ENCODE data around the gene TMEM79.

DNA sequence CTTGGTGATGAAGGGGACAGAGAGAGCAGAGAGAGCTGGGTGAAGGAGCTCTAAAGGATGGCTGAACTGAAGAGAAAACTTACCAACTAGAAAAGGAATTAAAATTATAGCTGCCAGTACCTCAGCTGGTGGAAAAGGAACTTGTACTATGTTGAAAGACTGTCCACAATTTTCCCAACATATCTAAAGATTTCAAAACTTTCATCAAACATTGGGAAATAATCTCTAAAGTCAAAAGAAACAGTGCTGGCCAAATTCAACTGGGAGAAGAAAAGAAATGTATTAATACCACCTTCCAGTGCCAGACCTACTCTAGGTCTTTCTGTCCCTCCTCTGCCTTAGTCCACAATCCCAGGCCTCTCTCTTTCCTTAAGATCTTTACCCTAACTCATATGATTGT is 7.6 kb upstream of the TMEM79 start:
- TF ChIP-seq, protein P1, sequence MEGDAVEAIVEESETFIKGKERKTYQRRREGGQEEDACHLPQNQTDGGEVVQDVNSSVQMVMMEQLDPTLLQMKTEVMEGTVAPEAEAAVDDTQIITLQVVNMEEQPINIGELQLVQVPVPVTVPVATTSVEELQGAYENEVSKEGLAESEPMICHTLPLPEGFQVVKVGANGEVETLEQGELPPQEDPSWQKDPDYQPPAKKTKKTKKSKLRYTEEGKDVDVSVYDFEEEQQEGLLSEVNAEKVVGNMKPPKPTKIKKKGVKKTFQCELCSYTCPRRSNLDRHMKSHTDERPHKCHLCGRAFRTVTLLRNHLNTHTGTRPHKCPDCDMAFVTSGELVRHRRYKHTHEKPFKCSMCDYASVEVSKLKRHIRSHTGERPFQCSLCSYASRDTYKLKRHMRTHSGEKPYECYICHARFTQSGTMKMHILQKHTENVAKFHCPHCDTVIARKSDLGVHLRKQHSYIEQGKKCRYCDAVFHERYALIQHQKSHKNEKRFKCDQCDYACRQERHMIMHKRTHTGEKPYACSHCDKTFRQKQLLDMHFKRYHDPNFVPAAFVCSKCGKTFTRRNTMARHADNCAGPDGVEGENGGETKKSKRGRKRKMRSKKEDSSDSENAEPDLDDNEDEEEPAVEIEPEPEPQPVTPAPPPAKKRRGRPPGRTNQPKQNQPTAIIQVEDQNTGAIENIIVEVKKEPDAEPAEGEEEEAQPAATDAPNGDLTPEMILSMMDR (IDR thresholded peaks at IDR 0.05), result no peak
- TF ChIP-seq ZFX (IDR thresholded peaks at IDR 0.05; ENCODE audit: borderline replicate concordance), result no peak
